Activated naive CD8-positive, alpha-beta T cell treated with anti-CD3 and anti-CD28 coated beads for 36 hours (primary cell): ENCODE measurements around the gene SQOR. TPM values are rescaled to one million over a fixed set of nuclear protein-coding genes. Genes with fewer than 3 reads are reported as not detected.

Experiments
- DNase-seq: peaks from one replicate; pipeline ENCODE4 v3.0.0; 2021
- H3K27ac Mint-ChIP-seq: one replicate; pipeline ENCODE4 v1.8.0; 2022; ENCODE audit warnings: mild to moderate bottlenecking, moderate library complexity, mixed read lengths
- H3K27me3 Mint-ChIP-seq: one replicate; pipeline ENCODE4 v1.8.0; 2022; ENCODE audit warnings: mild to moderate bottlenecking, mixed read lengths
- H3K36me3 Mint-ChIP-seq: one replicate; pipeline ENCODE4 v1.8.0; 2021; ENCODE audit warnings: mild to moderate bottlenecking, mixed read lengths
- H3K4me1 Mint-ChIP-seq: one replicate; pipeline ENCODE4 v1.8.0; 2021; ENCODE audit warnings: mixed read lengths
- H3K4me3 Mint-ChIP-seq: one replicate; pipeline ENCODE4 v1.8.0; 2022; ENCODE audit warnings: mild to moderate bottlenecking, moderate library complexity, mixed read lengths
- H3K9me3 Mint-ChIP-seq: one replicate; pipeline ENCODE4 v1.8.0; 2022; ENCODE audit warnings: mixed read lengths
- total RNA-seq, 2 experiments: library from RNA; stranded (reverse); gene quantifications; one replicate each; pipeline ENCODE4 v1.2.3, GENCODE V29; 2021

The SQOR gene
- 10 to 100 TPM; 54.6 to 57.0 TPM for total RNA-seq

DNA sequence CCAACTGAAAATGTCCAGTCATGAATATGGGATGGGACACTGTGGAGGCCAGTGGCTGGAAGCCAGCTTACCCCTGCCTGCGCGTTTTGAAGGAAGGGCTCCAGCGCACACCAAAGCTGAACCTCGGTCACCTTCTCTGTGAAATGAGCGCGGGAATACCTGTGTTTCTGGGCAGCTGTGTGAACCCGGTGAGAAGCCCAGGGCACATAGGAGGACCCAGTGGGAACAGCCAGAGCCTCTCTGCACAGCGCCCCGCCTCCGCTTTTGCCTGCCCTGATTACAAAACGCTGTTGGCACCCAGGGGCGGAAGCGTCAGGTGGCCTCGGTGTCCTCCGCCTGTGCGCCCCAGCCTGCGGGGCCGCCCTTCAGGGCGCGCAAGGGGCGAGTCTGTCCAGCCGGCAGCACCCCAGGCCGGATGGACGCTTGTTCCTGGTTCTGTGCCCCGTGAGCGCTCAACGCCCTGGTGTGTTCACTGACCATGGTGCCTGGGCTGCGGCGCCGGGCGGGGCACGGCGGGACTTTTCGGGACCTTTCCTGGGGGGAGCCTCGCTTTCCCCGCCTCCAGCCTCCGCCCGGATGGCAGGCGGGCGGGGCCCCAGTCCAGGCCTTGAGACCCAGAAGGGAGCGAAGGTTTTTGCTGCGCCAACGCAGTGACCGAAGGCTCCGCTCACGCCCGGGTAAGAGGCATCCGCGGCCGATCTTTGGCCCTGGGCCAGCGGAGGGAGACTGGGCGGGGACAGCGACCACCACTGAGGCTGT lies at the start of gene SQOR:
SQOR (plus strand) TSS at position 598 of the 759 bp plus-strand sequence. CDS start 23,895 bp downstream, outside the sequence.
- Mint-ChIP-seq H3K36me3 (peaks cover 23% of the 10 kb centered on the region), H3K4me1 (peaks cover 32% of the 10 kb centered on the region), H3K4me3 (peak within 1 kb of the TSS; percentile 96), H3K27me3 (no peaks in the 10 kb centered on the region), H3K9me3 (peaks cover 5% of the 10 kb centered on the region), H3K27ac (peak within 1 kb of the TSS; percentile 91)
- DNase-seq = peak; percentile 72

DNA sequence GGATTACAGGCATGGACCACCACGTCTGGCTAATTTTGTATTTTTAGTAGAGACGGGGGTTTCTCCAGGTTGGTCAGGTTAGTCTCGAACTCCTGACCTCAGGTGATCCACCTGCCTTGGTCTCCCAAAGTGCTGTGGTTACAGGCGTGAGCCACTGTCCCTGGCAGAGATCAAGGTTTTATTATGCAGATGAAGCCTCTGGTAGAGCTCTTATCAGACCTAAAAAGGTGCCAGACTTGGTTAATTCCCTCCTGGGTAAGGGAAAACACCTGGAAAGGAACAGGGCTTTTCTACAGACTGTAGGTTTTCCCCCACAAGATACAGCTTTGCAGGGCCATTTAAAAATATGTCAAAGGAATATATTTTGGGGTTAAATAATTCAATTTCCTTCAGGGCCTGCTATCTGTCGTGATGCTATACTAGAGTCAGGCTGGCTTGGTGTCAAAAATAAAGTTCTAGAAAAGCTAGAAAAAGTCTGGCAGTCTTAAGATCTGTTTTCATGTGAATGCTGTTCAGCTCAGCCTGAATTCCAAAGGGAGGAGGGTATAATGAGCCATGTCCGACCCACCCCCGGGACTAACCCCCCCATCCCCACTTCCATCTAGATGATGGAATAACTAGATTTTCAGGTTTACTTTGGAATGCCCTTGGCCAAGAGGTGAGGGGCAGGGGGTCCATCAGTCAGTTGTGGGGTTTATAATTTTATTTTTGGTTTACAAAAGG lies 49.6 kb upstream of the SQOR start:
- H3K9me3 Mint-ChIP-seq = no peaks in the 10 kb centered on the region
- peak overlapping the region; percentile 27 for H3K4me3 Mint-ChIP-seq
- peaks cover 29% of the 10 kb centered on the region for H3K4me1 Mint-ChIP-seq
- no peak for DNase-seq
- no peak overlapping the region for H3K27ac Mint-ChIP-seq
- no peaks in the 10 kb centered on the region for H3K27me3 Mint-ChIP-seq
- no peaks in the 10 kb centered on the region for H3K36me3 Mint-ChIP-seq

DNA sequence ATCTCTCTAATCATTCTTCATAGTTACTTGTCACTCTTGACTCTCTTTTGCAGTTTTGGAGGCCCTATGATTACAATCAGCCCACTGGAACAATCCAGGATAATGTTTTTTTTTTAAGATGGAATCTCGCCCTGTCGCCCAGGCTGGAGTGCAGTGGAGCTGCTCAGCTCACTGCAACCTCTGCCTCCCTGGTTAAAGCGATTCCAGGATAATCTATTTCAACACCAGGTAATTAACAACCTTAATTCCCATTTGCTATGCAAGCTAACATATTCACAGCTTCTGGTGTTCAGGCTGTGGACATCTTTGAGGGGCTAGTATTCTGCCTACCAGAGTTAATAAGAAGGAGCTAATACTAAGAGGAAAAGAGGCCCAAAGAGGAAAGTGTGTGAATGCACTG lies 48.7 kb upstream of the SQOR start:
- Mint-ChIP-seq H3K27me3 (no peaks in the 10 kb centered on the region), H3K4me3 (peak overlapping the region; percentile 91), H3K27ac (peak overlapping the region; percentile 96), H3K36me3 (no peaks in the 10 kb centered on the region), H3K4me1 (peaks cover 33% of the 10 kb centered on the region), H3K9me3 (no peaks in the 10 kb centered on the region)
- DNase-seq = no peak

DNA sequence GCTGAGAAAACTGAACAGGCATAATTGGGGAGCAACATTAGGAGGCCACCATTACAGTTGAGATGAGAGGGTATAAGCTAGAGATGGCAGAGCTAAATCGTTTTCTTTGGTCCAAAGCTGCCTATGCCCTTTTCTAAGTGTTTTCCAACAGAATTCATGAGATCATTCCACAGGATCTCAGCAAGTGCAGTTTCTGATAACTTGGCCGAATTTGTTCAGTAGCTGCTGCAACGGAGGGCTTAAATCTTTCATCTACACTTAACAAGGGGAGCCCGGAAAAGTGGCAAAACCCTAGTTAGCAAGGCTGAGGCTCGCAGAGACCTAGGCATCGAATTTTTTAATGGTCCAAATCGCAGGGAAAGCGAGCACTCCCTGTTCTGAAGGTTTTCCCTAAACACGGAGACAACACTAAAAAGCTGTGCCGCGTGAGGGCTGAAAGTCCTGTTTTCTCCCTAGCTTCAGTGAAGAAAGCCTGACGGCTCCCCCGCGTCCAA lies 48.2 kb upstream of the SQOR start:
- H3K27ac Mint-ChIP-seq = peak overlapping the region; percentile 96
- no peaks in the 10 kb centered on the region for H3K9me3 Mint-ChIP-seq
- no peaks in the 10 kb centered on the region for H3K27me3 Mint-ChIP-seq
- no peaks in the 10 kb centered on the region for H3K36me3 Mint-ChIP-seq
- DNase-seq = no peak
- peaks cover 37% of the 10 kb centered on the region for H3K4me1 Mint-ChIP-seq
- H3K4me3 Mint-ChIP-seq = peak overlapping the region; percentile 91

DNA sequence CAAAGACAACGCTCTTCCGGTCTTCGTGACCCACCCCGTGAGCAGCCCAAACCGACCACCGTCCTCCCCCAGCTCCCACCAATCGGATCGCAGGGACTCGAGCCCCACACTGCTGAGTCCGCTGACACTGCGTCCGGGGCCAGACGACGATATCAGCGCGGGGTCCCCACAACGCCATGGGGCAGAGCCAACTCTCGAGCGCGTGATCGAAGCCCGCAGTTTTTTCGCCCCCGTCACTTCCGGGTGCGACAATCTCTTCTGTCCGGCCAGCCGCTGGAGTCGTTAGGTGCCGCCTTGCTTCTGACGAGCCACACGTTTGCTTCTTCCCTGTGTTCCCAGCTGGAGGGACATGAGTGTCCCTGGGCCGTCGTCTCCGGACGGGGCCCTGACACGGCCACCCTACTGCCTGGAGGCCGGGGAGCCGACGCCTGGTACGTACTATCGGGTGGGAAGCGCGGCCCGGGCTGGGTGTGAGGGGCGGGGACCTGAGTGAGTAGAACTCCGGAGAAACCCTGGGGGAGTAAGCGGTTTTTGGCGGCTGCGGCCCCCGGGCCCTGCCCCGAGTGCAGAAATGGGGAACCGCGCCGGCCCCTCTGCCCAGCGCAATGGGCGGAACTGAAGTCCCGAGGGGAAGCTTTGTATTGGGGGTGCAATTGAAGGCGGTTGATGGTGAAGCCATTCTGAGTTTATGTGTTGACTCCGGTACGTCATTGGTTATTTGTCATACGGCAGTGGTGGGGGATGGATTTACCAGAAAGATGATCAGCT lies 47.5 kb upstream of the SQOR start, which contains the start of gene BLOC1S6:
BLOC1S6 (plus strand) TSS at position 285 of the 768 bp plus-strand sequence; CDS start at position 350, 65 bp downstream.
- DNase-seq = peak; percentile 89
- peak within 1 kb of the TSS; percentile 96 for H3K27ac Mint-ChIP-seq

DNA sequence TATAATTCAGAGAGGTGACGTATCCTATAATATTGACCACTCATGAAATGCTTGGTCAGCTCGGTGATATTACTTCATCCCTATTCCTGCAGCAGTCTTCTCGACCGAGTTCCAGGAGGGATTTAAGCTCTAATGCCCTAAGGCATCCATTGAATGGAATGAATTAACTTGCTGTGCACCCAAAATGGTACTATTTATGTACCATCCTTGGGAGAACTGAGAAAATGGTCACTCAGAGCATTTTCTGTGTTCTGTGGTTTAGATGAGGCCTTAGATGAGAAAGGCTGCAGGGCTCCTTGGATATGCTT lies 47.0 kb upstream of the SQOR start:
- Mint-ChIP-seq H3K4me1 (peaks cover 45% of the 10 kb centered on the region), H3K9me3 (no peaks in the 10 kb centered on the region), H3K36me3 (no peaks in the 10 kb centered on the region), H3K4me3 (peak overlapping the region; percentile 91), H3K27ac (peak overlapping the region; percentile 96), H3K27me3 (no peaks in the 10 kb centered on the region)
- no peak for DNase-seq

More for the DNA sequence above, 47.5 kb upstream of the SQOR start, which contains the start of gene BLOC1S6:
- Mint-ChIP-seq H3K9me3 (no peaks in the 10 kb centered on the region), H3K27me3 (no peaks in the 10 kb centered on the region), H3K4me1 (peaks cover 42% of the 10 kb centered on the region), H3K4me3 (peak within 1 kb of the TSS; percentile 91), H3K36me3 (no peaks in the 10 kb centered on the region)

DNA sequence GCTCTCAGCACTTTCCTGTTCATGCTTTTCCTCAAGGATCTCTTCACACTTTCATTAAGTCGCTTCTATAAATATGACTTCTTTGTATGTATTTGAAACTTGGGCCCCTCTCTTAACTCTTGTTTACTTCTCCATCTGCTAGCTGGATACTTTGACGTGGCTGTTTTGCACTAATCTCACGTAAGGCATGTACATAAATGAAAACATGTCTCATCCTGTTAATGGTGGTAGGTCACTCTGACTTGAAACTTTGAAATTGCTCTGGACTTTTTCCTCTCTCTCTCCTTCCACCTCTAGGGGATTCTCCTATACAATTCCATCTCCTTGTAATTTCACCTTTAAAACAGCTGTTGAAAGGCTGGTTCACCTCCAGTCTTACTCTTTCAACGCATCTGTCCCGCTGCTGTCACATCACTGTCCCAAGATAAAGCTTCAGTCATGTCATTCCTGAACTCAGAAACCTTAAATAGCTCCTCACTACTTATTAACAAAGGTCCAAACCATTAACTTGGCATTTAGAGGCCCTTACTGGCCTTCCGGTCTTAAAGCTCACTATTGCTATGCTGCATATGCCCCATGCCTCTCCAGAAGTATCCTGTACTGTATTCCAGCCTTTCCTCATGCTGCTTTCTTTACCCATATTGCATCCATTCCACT lies 46.5 kb upstream of the SQOR start:
- peaks cover 1% of the 10 kb centered on the region for H3K36me3 Mint-ChIP-seq
- no peaks in the 10 kb centered on the region for H3K27me3 Mint-ChIP-seq
- H3K4me3 Mint-ChIP-seq = peak overlapping the region; percentile 91
- DNase-seq = no peak
- H3K27ac Mint-ChIP-seq = peak overlapping the region; percentile 96
- peaks cover 45% of the 10 kb centered on the region for H3K4me1 Mint-ChIP-seq
- H3K9me3 Mint-ChIP-seq = no peaks in the 10 kb centered on the region

DNA sequence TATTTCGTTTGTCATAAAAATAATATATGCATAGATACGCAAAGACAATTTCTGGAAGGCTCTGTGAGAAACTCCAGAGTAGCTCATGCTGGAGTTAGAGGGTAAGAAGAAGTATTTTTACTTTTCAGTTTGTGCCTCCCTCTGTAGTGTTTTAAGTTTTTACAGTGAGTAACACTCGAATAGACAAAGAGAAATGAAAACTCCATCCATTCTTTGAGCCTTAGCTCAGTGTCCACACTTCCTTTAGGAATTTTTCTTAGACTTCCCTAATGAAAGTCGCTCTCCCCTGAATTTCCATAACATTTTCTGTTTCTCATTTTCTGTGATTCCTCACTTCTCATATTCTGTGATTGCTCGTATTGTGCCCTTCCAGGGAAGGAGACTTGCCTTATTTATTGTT lies 45.6 kb upstream of the SQOR start:
- DNase-seq = no peak
- Mint-ChIP-seq H3K36me3 (peaks cover 8% of the 10 kb centered on the region), H3K4me1 (peaks cover 42% of the 10 kb centered on the region), H3K4me3 (peak overlapping the region; percentile 91), H3K27me3 (no peaks in the 10 kb centered on the region), H3K27ac (no peak overlapping the region), H3K9me3 (no peaks in the 10 kb centered on the region)

DNA sequence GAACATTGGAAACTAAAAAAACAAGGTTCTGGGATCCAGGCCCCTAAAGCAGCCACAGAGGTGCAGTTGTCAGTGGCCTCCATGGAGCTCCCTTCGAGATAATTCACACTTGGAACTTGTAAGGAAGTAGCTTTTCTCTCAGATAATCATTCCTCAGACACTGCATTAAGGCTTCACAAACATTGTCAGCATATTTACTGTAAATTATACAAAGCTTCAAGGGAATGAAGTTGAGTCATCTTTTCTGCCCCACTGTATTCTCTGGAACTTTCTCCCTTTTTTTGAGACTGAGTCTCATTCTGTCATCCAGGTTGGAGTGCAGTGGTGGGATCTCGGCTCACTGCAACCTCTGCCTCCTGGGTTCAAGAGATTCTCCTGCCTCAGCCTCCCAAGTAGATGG lies 40.5 kb upstream of the SQOR start:
- Mint-ChIP-seq H3K27ac (no peak overlapping the region), H3K4me1 (peaks cover 18% of the 10 kb centered on the region), H3K36me3 (peaks cover 38% of the 10 kb centered on the region), H3K27me3 (no peaks in the 10 kb centered on the region), H3K9me3 (peaks cover 2% of the 10 kb centered on the region), H3K4me3 (no peak overlapping the region)
- DNase-seq = no peak

DNA sequence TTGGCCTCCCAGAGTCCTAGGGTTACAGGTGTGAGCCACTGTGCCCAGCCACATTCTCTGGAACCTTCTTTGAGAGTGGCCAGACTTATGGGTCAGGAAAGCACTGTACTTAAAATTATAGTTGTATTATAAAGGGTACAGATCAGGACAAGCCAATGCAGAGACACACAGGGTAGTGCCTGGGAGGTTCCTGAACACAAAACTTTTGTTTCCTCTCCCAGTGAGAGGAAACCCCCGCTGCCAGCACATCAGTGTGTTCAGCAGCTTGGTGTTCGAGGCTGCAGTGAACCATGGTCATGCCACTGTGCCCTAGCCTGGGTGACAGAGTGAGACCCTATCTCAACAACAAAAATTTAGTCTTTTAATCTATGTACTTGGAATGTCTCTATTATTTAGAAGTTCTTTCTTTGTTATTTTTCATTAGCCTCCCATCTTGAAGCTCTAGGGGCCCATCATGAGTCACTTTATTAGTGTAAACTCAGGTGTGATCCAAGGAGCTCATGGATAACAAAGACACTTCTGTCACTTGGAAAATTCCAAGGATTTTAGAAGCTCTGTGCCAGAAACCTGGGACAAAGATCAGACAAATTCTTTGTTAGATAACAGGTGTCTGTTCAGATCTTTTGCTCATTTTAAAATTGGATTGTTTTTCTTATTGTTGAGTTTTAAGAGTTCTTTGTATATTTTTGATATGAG lies 39.8 kb upstream of the SQOR start:
- Mint-ChIP-seq H3K36me3 (peaks cover 38% of the 10 kb centered on the region), H3K4me3 (no peak overlapping the region), H3K4me1 (peaks cover 16% of the 10 kb centered on the region), H3K27ac (no peak overlapping the region), H3K9me3 (peaks cover 2% of the 10 kb centered on the region), H3K27me3 (no peaks in the 10 kb centered on the region)
- no peak for DNase-seq

DNA sequence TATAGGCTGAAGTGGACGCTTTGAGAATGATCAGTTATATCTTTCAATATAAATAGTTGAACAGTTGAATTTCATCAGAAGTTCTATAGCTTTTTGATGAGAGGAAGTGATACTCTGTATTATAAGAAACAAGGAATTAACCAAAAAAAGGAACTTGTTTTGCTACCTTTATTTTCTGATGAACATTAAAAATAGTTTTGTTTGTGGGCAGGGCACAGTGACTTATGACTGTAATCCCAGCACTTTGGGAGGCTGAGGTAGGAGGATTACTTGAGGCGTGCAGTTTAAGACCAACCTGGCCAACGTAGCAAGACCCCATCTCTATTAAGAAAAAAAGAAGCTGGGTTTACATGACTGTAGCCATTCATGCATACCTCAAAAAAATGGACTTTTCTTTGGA lies 30.9 kb upstream of the SQOR start:
- H3K4me3 Mint-ChIP-seq = no peak overlapping the region
- DNase-seq = no peak
- no peaks in the 10 kb centered on the region for H3K27me3 Mint-ChIP-seq
- H3K4me1 Mint-ChIP-seq = peaks cover 9% of the 10 kb centered on the region
- no peaks in the 10 kb centered on the region for H3K9me3 Mint-ChIP-seq
- no peak overlapping the region for H3K27ac Mint-ChIP-seq
- H3K36me3 Mint-ChIP-seq = peaks cover 5% of the 10 kb centered on the region

DNA sequence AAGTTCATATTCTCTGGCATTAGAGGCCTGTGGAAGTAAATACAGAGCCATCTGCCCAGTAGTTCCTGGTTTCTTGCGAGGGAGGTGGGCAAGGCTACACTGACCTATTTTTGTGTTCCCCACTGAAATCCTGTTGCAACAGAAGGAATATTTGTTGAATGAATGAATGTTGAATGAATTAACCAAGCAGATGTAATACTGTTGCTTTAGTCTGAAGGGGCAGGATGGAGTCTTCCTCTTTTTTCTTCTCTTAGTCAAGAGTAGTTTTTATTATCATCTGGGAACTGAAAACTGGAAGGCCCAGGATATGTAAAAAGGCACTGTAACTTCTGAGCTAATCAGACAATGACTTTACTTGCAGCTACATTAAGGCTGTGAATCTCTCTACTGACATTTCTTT lies 30.5 kb upstream of the SQOR start:
- H3K4me3 Mint-ChIP-seq = no peak overlapping the region
- H3K27me3 Mint-ChIP-seq = no peaks in the 10 kb centered on the region
- H3K4me1 Mint-ChIP-seq = peaks cover 9% of the 10 kb centered on the region
- H3K36me3 Mint-ChIP-seq = peaks cover 5% of the 10 kb centered on the region
- DNase-seq = no peak
- H3K27ac Mint-ChIP-seq = peak overlapping the region; percentile 47
- no peaks in the 10 kb centered on the region for H3K9me3 Mint-ChIP-seq

DNA sequence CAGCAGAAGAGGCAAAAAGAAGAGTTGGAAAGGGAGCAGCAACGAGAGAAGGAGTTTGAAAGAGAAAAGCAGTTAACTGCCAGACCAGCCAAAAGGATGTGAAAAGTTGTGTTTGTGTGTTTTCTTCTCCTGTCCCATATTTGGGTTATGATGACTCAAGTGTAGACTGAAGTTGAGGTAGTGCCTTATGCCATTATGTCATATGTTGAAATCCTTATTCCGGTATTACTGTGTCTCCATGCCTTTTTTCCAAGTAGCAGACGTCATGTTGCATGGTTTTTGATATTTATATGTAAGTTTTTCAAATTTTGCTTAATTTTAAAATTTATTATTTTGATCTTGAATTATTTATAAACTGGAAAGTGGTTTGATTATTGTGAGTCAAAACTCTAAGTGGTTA lies 28.4 kb upstream of the SQOR start:
- H3K4me3 Mint-ChIP-seq = no peak overlapping the region

DNA sequence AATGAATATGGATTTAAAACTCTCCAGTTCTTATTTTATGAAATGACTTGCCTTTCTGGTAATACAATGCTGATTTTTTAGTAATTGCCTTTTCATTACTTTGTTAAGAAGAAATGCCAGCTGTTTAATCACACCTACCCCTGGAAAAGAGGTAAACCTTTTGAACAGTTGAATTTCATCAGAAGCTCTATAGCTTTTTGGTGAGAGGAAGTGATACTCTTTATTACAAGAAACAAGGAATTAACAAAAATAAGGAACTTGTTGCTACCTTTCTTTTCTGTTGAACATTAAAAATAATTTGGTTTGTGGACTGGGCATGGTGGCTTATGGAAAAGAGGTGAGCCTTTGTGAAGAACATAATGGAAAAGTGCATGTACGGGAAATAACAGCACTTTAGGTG lies 28.0 kb upstream of the SQOR start:
- peaks cover 5% of the 10 kb centered on the region for H3K36me3 Mint-ChIP-seq
- H3K4me1 Mint-ChIP-seq = peaks cover 5% of the 10 kb centered on the region
- no peak overlapping the region for H3K27ac Mint-ChIP-seq
- H3K9me3 Mint-ChIP-seq = no peaks in the 10 kb centered on the region
- no peaks in the 10 kb centered on the region for H3K27me3 Mint-ChIP-seq
- no peak for DNase-seq
- H3K4me3 Mint-ChIP-seq = no peak overlapping the region

More for the DNA sequence above, 28.4 kb upstream of the SQOR start:
- H3K9me3 Mint-ChIP-seq = no peaks in the 10 kb centered on the region
- DNase-seq = no peak
- H3K27me3 Mint-ChIP-seq = no peaks in the 10 kb centered on the region
- H3K4me1 Mint-ChIP-seq = peaks cover 5% of the 10 kb centered on the region
- H3K36me3 Mint-ChIP-seq = peaks cover 5% of the 10 kb centered on the region
- no peak overlapping the region for H3K27ac Mint-ChIP-seq
